HG02588 (cell line): ENCODE measurements around the gene C1orf94.
A peak's percentile ranks its signal among the peaks of the same experiment; 100 is the strongest.

Experiments used
- ATAC-seq: cut with Tn5 transposase; IDR thresholded peaks from one replicate; pipeline ENCODE4 v1.9.1; 2021; ENCODE audit warnings: mild to moderate bottlenecking, moderate library complexity; ENCODE audit not compliant: unreplicated experiment

C1orf94 gene

GRCh38 chr1:34176830-34177603 is at the start of gene C1orf94:
Gene C1orf94 (plus strand): TSS chr1:34176907. CDS start chr1:34177790, 883 bp downstream.
- no peak for ATAC-seq

- ATAC-seq: no peak
Measured at GRCh38 chr1:34127006-34128000, 49.4 kb upstream of the C1orf94 start.

GRCh38 chr1:34128186-34128889 is 48.4 kb upstream of the C1orf94 start:
- ATAC-seq: no peak

- ATAC-seq: no peak
Measured at GRCh38 chr1:34129630-34130029, 47.1 kb upstream of the C1orf94 start.

- no peak for ATAC-seq
Measured at GRCh38 chr1:34130306-34130705, 46.4 kb upstream of the C1orf94 start.

- ATAC-seq: no peak
Measured at GRCh38 chr1:34131396-34132160, 45.1 kb upstream of the C1orf94 start.

GRCh38 chr1:34132161-34132420 is 44.6 kb upstream of the C1orf94 start:
- no peak for ATAC-seq

- no peak for ATAC-seq
Measured at GRCh38 chr1:34137411-34137810, 39.3 kb upstream of the C1orf94 start.

GRCh38 chr1:34140011-34140676 is 36.6 kb upstream of the C1orf94 start:
- ATAC-seq: no peak

GRCh38 chr1:34143975-34144374 is 32.7 kb upstream of the C1orf94 start:
- no peak for ATAC-seq

GRCh38 chr1:34144766-34145165 is 31.9 kb upstream of the C1orf94 start:
- ATAC-seq: no peak

GRCh38 chr1:34147301-34147700 is 29.4 kb upstream of the C1orf94 start:
- ATAC-seq: no peak

GRCh38 chr1:34149501-34149900 is 27.2 kb upstream of the C1orf94 start:
- no peak for ATAC-seq

- no peak for ATAC-seq
Measured at GRCh38 chr1:34153246-34153645, 23.5 kb upstream of the C1orf94 start.

- no peak for ATAC-seq
Measured at GRCh38 chr1:34155860-34156259, 20.8 kb upstream of the C1orf94 start.

GRCh38 chr1:34156739-34157138 is 20.0 kb upstream of the C1orf94 start:
- no peak for ATAC-seq

- peak; percentile 73 for ATAC-seq
Measured at GRCh38 chr1:34162852-34163766, 13.6 kb upstream of the C1orf94 start.

- no peak for ATAC-seq
Measured at GRCh38 chr1:34163792-34164731, 12.6 kb upstream of the C1orf94 start.
